Fibroblast of lung (primary cell): ENCODE data around the gene UQCRQ. TPM values are rescaled to one million over a fixed set of nuclear protein-coding genes. Genes with fewer than 3 reads are reported as not detected.

Source experiments
- DNase-seq, 2 donors: peaks; one replicate each; pipeline versions ENCODE4 v3.0.0 to v3.0.0-alpha.2; 2010; ENCODE audit warnings: low read depth in 2 of 2
- H2AFZ ChIP-seq: 2 replicates; pipeline ENCODE4 v1.5.1; 2012; ENCODE audit warnings: low read length, control low read depth, inconsistent platforms
- H3K27ac ChIP-seq: 2 replicates; pipeline ENCODE4 v1.5.1; 2011; ENCODE audit warnings: low read length, control low read depth; ENCODE audit not compliant: insufficient read depth
- H3K27me3 ChIP-seq: 2 replicates; pipeline ENCODE4 v1.5.1; 2011; ENCODE audit warnings: mild to moderate bottlenecking, low read length; ENCODE audit not compliant: control insufficient read depth, insufficient read depth
- H3K36me3 ChIP-seq: 2 replicates; pipeline ENCODE4 v1.5.1; 2011; ENCODE audit warnings: low read length; ENCODE audit not compliant: control insufficient read depth, insufficient read depth
- H3K4me1 ChIP-seq: 2 replicates; pipeline ENCODE4 v1.5.1; 2011; ENCODE audit warnings: low read length; ENCODE audit not compliant: control insufficient read depth, insufficient read depth; ENCODE audit errors: extremely low read depth
- H3K4me2 ChIP-seq: 2 replicates; pipeline ENCODE4 v1.5.1; 2011; ENCODE audit warnings: low read length, control low read depth; ENCODE audit not compliant: insufficient read depth; ENCODE audit errors: extremely low read depth
- H3K4me3 ChIP-seq, 4 experiments: fragments of 200-600 bp in 1 of 4; sonication (generic) in 1 of 4; replicated peaks in 1 of 4; 2 replicates each; pipeline ENCODE4 v1.5.1; 2011 to 2016; ENCODE audit warnings: low read length in 4 of 4, low read depth in 3 of 4, mild to moderate bottlenecking in 3 of 4, control low read depth in 2 of 4, inconsistent platforms in 1 of 4, mixed read lengths in 1 of 4; ENCODE audit not compliant: insufficient read depth in 1 of 4; ENCODE audit errors: control extremely low read depth in 1 of 4
- H3K79me2 ChIP-seq: 2 replicates; pipeline ENCODE4 v1.5.1; 2012; ENCODE audit warnings: mild to moderate bottlenecking, low read length, inconsistent platforms; ENCODE audit not compliant: control insufficient read depth, insufficient read depth
- H3K9ac ChIP-seq: 2 replicates; pipeline ENCODE4 v1.5.1; 2011; ENCODE audit warnings: mild to moderate bottlenecking, low read length, control low read depth; ENCODE audit not compliant: insufficient read depth
- H3K9me3 ChIP-seq: 2 replicates; pipeline ENCODE4 v1.5.1; 2012; ENCODE audit warnings: low read depth, low read length; ENCODE audit not compliant: control insufficient read depth, insufficient read depth
- H4K20me1 ChIP-seq: 2 replicates; pipeline ENCODE4 v1.5.1; 2011; ENCODE audit warnings: low read length; ENCODE audit not compliant: control insufficient read depth, insufficient read depth; ENCODE audit errors: extremely low read depth
- EZH2 ChIP-seq: IDR thresholded peaks from 2 replicates; pipeline ENCODE4 v1.5.1; 2012; ENCODE audit warnings: low read length, control low read depth, mild to moderate bottlenecking; ENCODE audit errors: missing control alignments
- polyA plus RNA-seq, 2 donors: library from polyadenylated mRNA; depleted of rRNA in 1 of 2; stranded (reverse) in 1 of 2; unstranded in 1 of 2; fragments of >200 nt; gene quantifications; 2 replicates each; pipeline ENCODE4 v1.2.1, GENCODE V29; 2011 to 2012; ENCODE audit warnings: missing spikeins in 1 of 2
- total RNA-seq: library from RNA; depleted of rRNA; stranded (reverse); fragments of >200 nt; gene quantifications from 2 replicates; pipeline ENCODE4 v1.2.1, GENCODE V29; 2014
- TF ChIP-seq, protein P1 (sequence below), 2 donors: IDR thresholded peaks in 1 of 2; conservative IDR thresholded peaks in 1 of 2; 1 replicate in 1 of 2; 2 replicates in 1 of 2; pipeline ENCODE4 v1.5.1; 2011 to 2012; ENCODE audit warnings: low read length in 2 of 2, control low read depth in 1 of 2, inconsistent platforms in 1 of 2, low read depth in 1 of 2, mild to moderate bottlenecking in 1 of 2

UQCRQ gene
- total and polyA plus RNA-seq, 2 donors (not counting 1 experiment from before 2014, with no cell fraction given), result 112 to 157 TPM

DNA sequence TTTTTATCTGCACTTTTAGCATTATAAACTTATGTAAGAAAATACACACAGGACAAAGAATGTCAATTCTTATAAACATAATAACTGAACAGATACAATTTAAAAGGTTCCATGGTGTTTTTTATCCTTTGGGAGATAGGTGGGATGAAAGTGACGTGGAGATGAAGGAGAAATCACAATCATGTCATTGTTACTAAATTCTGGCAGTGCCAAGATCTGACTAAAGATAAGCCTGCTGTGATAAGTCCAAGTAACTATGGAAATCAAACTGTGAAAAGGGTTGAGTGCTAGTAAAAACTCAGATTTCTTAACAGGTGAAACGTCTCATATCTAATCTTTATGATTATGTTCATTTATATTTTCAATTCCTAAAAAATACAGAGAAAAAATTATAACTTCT, 18.1 kb downstream of the UQCRQ start:
- no peak overlapping the region for H2AFZ ChIP-seq
- peaks cover 9% of the 10 kb centered on the region for H3K36me3 ChIP-seq
- no peak overlapping the region for H3K4me3 ChIP-seq
- no peak overlapping the region for H3K27ac ChIP-seq
- H3K79me2 ChIP-seq, result no peaks in the 10 kb centered on the region
- no peaks in the 10 kb centered on the region for H3K27me3 ChIP-seq
- no peak for DNase-seq
- TF ChIP-seq, protein P1, sequence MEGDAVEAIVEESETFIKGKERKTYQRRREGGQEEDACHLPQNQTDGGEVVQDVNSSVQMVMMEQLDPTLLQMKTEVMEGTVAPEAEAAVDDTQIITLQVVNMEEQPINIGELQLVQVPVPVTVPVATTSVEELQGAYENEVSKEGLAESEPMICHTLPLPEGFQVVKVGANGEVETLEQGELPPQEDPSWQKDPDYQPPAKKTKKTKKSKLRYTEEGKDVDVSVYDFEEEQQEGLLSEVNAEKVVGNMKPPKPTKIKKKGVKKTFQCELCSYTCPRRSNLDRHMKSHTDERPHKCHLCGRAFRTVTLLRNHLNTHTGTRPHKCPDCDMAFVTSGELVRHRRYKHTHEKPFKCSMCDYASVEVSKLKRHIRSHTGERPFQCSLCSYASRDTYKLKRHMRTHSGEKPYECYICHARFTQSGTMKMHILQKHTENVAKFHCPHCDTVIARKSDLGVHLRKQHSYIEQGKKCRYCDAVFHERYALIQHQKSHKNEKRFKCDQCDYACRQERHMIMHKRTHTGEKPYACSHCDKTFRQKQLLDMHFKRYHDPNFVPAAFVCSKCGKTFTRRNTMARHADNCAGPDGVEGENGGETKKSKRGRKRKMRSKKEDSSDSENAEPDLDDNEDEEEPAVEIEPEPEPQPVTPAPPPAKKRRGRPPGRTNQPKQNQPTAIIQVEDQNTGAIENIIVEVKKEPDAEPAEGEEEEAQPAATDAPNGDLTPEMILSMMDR (conservative IDR thresholded peaks at IDR 0.05 in 1 of 2, IDR thresholded peaks at IDR 0.05 in 1 of 2; ENCODE audit: low read depth in 1 of 2, low read length in 2 of 2), result no peak
- no peak for TF ChIP-seq EZH2
- no peak overlapping the region for H3K9ac ChIP-seq
- H4K20me1 ChIP-seq, result no peaks in the 10 kb centered on the region
- H3K4me1 ChIP-seq, result no peaks in the 10 kb centered on the region
- H3K9me3 ChIP-seq, result no peaks in the 10 kb centered on the region
- no peak overlapping the region for H3K4me2 ChIP-seq

DNA sequence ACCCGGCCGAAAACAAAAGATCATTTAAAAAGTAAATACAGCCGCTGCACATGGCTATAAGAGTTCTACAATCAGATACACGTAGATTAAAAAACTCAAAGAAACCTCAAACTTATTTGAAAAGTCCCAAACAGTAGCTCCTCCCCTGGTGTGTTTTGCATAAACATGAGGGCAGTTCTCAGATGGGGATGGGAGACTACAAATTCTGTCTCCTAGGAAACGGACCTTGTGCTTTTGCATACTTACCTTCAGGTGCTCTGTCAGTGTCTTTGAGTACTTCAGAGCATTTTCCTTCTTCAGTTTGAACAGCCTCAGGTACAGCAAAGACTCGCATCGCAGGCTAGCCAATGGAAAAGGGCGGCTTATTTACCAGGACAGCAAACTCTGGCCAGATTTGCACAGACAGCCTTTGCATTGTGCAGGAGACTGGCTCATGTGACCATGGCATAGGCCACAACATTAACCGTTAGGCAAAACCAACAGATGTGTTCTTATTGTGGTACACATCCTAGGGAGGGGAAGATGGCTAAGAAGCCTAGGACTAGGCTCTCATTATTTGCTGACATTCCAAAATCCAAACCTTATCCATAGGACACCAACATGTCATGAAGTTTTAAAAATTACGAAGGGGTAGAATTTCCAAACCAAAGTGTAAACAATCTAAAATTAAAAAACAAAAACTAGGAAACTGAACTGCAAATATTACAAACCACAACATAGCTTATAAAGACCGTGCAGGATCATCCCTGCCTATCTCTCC, 19.8 kb downstream of the UQCRQ start:
- H3K27ac ChIP-seq, result no peak overlapping the region
- H4K20me1 ChIP-seq, result no peaks in the 10 kb centered on the region
- no peak overlapping the region for H2AFZ ChIP-seq
- H3K9ac ChIP-seq, result no peak overlapping the region
- no peaks in the 10 kb centered on the region for H3K27me3 ChIP-seq
- no peaks in the 10 kb centered on the region for H3K79me2 ChIP-seq
- H3K4me3 ChIP-seq, result no peak overlapping the region
- H3K36me3 ChIP-seq, result peaks cover 6% of the 10 kb centered on the region
- no peaks in the 10 kb centered on the region for H3K4me1 ChIP-seq
- TF ChIP-seq EZH2, result no peak
- TF ChIP-seq, protein P1 (conservative IDR thresholded peaks at IDR 0.05 in 1 of 2, IDR thresholded peaks at IDR 0.05 in 1 of 2; ENCODE audit: low read depth in 1 of 2, low read length in 2 of 2), result no peak
- H3K9me3 ChIP-seq, result no peaks in the 10 kb centered on the region
- no peak for DNase-seq
- H3K4me2 ChIP-seq, result no peak overlapping the region

DNA sequence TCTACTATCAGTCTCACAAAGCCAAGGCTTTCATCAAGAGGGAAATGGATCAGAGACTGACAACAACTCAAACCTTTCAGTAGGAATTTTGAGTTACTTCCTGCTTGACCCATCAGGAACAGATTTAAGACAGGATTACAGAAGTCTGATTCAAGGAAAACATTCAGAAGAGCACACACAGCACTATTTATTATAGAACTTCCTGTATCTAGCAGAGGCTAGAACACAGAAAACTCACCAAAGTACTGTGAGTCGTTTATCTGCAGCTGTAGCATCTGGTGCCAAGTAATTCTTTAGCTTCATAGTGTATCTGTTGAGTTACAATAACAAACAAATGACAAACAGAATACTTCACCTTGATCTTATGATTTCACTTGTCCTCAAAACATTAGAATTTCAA, 20.8 kb downstream of the UQCRQ start:
- Histone ChIP-seq H3K79me2 (no peaks in the 10 kb centered on the region), H3K4me1 (no peaks in the 10 kb centered on the region), H3K4me2 (no peak overlapping the region), H3K27ac (no peak overlapping the region), H3K36me3 (peaks cover 4% of the 10 kb centered on the region), H2AFZ (no peak overlapping the region), H3K4me3 (no peak overlapping the region), H3K9ac (no peak overlapping the region), H3K9me3 (no peaks in the 10 kb centered on the region), H3K27me3 (no peaks in the 10 kb centered on the region), H4K20me1 (no peaks in the 10 kb centered on the region)
- TF ChIP-seq EZH2, result no peak
- TF ChIP-seq, protein P1 (conservative IDR thresholded peaks at IDR 0.05 in 1 of 2, IDR thresholded peaks at IDR 0.05 in 1 of 2; ENCODE audit: low read depth in 1 of 2, low read length in 2 of 2), result no peak
- DNase-seq, result no peak
